ENCODE results near the gene PVALEF.

PVALEF gene

GRCh38 chr17:81181811-81182185 is 16.5 kb downstream of the PVALEF start:
- Histone ChIP-seq H3K9me3 (ENCODE audit: low read length) (no peaks in the 10 kb centered on the region), H3K4me1 (ENCODE audit: insufficient read depth, low read length) (no peaks in the 10 kb centered on the region), H3K27me3 (ENCODE audit: control insufficient read depth in 1 of 2, insufficient read depth in 2 of 2, low read length in 2 of 2) (peaks cover 0 to 5% of the 10 kb centered on the region in 2 donors), H3K4me3 (ENCODE audit: low read depth in 1 of 2, low read length in 2 of 2) (no peak overlapping the region), H3K27ac (ENCODE audit: low read depth, low read length) (no peak overlapping the region), H3K9ac (ENCODE audit: low read length) (no peak overlapping the region), H3K36me3 (ENCODE audit: insufficient read depth, low read length) (no peaks in the 10 kb centered on the region)

- Histone ChIP-seq H3K4me1 (ENCODE audit: insufficient read depth, low read length) (no peaks in the 10 kb centered on the region), H3K9me3 (ENCODE audit: low read length) (no peaks in the 10 kb centered on the region), H3K27ac (ENCODE audit: low read depth, low read length) (no peak overlapping the region), H3K27me3 (ENCODE audit: control insufficient read depth in 1 of 2, insufficient read depth in 2 of 2, low read length in 2 of 2) (peaks cover 0 to 5% of the 10 kb centered on the region in 2 donors), H3K9ac (ENCODE audit: low read length) (no peak overlapping the region), H3K4me3 (ENCODE audit: low read depth in 1 of 2, low read length in 2 of 2) (no peak overlapping the region), H3K36me3 (ENCODE audit: insufficient read depth, low read length) (no peaks in the 10 kb centered on the region)
Measured at GRCh38 chr17:81182596-81182995, 17.3 kb downstream of the PVALEF start.

DNA sequence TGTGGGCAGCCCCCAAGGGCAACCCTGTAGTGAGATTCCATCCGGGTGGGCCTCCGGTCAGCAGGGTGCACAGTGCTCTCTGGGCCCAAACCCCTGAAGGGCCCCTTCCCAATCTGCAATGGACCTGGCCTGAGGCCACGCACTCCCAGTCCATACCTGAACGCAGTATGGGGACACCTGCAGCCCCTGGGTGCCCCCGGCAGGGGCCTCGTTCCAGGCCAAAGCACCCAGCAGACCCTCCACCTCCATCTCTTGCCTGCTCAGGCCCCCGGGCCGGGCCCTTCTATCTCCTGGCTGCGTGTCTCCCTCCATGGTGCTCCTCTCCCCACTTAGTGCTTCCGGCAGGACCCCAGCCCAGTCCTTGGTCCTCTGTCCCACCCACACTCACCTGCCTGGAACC is 18.0 kb downstream of the PVALEF start:
- H3K9ac ChIP-seq (ENCODE audit: low read length): no peak overlapping the region
- no peak overlapping the region for H3K4me3 ChIP-seq (ENCODE audit: low read depth in 1 of 2, low read length in 2 of 2)
- peaks cover 0 to 5% of the 10 kb centered on the region in 2 donors for H3K27me3 ChIP-seq (ENCODE audit: control insufficient read depth in 1 of 2, insufficient read depth in 2 of 2, low read length in 2 of 2)
- H3K9me3 ChIP-seq (ENCODE audit: low read length): no peaks in the 10 kb centered on the region
- no peaks in the 10 kb centered on the region for H3K4me1 ChIP-seq (ENCODE audit: insufficient read depth, low read length)
- no peaks in the 10 kb centered on the region for H3K36me3 ChIP-seq (ENCODE audit: insufficient read depth, low read length)
- H3K27ac ChIP-seq (ENCODE audit: low read depth, low read length): no peak overlapping the region

DNA sequence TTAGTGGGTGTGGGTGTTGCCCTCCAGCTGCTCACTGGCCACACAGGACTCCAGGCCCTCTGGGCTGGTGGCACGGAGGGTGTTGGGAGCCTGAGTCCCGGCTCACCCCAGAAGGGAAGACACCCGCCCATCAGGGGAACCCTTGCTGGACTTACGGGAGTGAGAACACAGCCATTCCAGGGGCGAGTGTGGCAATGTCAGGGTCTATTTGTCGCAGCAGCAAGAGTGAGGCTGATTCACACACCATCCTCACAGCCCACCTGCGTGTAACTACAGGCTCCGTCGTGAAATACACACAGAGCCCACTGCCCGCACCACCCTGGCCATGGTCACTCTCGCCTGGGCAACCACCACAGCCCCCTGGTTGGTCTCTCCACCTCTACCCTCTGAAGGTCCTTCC is 18.5 kb downstream of the PVALEF start:
- Histone ChIP-seq H3K36me3 (ENCODE audit: insufficient read depth, low read length) (no peaks in the 10 kb centered on the region), H3K4me3 (ENCODE audit: low read depth in 1 of 2, low read length in 2 of 2) (no peak overlapping the region), H3K27ac (ENCODE audit: low read depth, low read length) (no peak overlapping the region), H3K27me3 (ENCODE audit: control insufficient read depth in 1 of 2, insufficient read depth in 2 of 2, low read length in 2 of 2) (peaks cover 0 to 5% of the 10 kb centered on the region in 2 donors), H3K9ac (ENCODE audit: low read length) (no peak overlapping the region), H3K4me1 (ENCODE audit: insufficient read depth, low read length) (no peaks in the 10 kb centered on the region), H3K9me3 (ENCODE audit: low read length) (no peaks in the 10 kb centered on the region)

- Histone ChIP-seq H3K9me3 (ENCODE audit: low read length) (no peaks in the 10 kb centered on the region), H3K4me3 (ENCODE audit: low read depth in 1 of 2, low read length in 2 of 2) (no peak overlapping the region), H3K27ac (ENCODE audit: low read depth, low read length) (no peak overlapping the region), H3K36me3 (ENCODE audit: insufficient read depth, low read length) (no peaks in the 10 kb centered on the region), H3K9ac (ENCODE audit: low read length) (no peak overlapping the region), H3K27me3 (ENCODE audit: control insufficient read depth in 1 of 2, insufficient read depth in 2 of 2, low read length in 2 of 2) (peaks cover 0 to 5% of the 10 kb centered on the region in 2 donors), H3K4me1 (ENCODE audit: insufficient read depth, low read length) (no peaks in the 10 kb centered on the region)
Measured at GRCh38 chr17:81184555-81184954, 19.2 kb downstream of the PVALEF start.

GRCh38 chr17:81186203-81186602 is 20.9 kb downstream of the PVALEF start:
- no peak overlapping the region for H3K27ac ChIP-seq (ENCODE audit: low read depth, low read length)
- H3K27me3 ChIP-seq (ENCODE audit: control insufficient read depth in 1 of 2, insufficient read depth in 2 of 2, low read length in 2 of 2): peaks cover 0 to 5% of the 10 kb centered on the region in 2 donors
- no peaks in the 10 kb centered on the region for H3K4me1 ChIP-seq (ENCODE audit: insufficient read depth, low read length)
- no peaks in the 10 kb centered on the region for H3K36me3 ChIP-seq (ENCODE audit: insufficient read depth, low read length)
- no peak overlapping the region for H3K9ac ChIP-seq (ENCODE audit: low read length)
- H3K4me3 ChIP-seq (ENCODE audit: low read depth in 1 of 2, low read length in 2 of 2): no peak overlapping the region
- H3K9me3 ChIP-seq (ENCODE audit: low read length): no peaks in the 10 kb centered on the region

GRCh38 chr17:81187120-81187519 is 21.8 kb downstream of the PVALEF start:
- Histone ChIP-seq H3K27me3 (ENCODE audit: control insufficient read depth in 1 of 2, insufficient read depth in 2 of 2, low read length in 2 of 2) (peaks cover 0 to 2% of the 10 kb centered on the region in 2 donors), H3K4me3 (ENCODE audit: low read depth in 1 of 2, low read length in 2 of 2) (no peak overlapping the region), H3K36me3 (ENCODE audit: insufficient read depth, low read length) (no peaks in the 10 kb centered on the region), H3K9ac (ENCODE audit: low read length) (no peak overlapping the region), H3K27ac (ENCODE audit: low read depth, low read length) (no peak overlapping the region), H3K9me3 (ENCODE audit: low read length) (no peaks in the 10 kb centered on the region), H3K4me1 (ENCODE audit: insufficient read depth, low read length) (no peaks in the 10 kb centered on the region)

GRCh38 chr17:81187586-81188490 is 22.5 kb downstream of the PVALEF start:
- no peak overlapping the region for H3K9ac ChIP-seq (ENCODE audit: low read length)
- H3K27me3 ChIP-seq (ENCODE audit: control insufficient read depth in 1 of 2, insufficient read depth in 2 of 2, low read length in 2 of 2): no peaks in the 10 kb centered on the region
- no peaks in the 10 kb centered on the region for H3K36me3 ChIP-seq (ENCODE audit: insufficient read depth, low read length)
- H3K27ac ChIP-seq (ENCODE audit: low read depth, low read length): no peak overlapping the region
- H3K4me3 ChIP-seq (ENCODE audit: low read depth in 1 of 2, low read length in 2 of 2): no peak overlapping the region
- no peaks in the 10 kb centered on the region for H3K4me1 ChIP-seq (ENCODE audit: insufficient read depth, low read length)
- H3K9me3 ChIP-seq (ENCODE audit: low read length): no peaks in the 10 kb centered on the region

DNA sequence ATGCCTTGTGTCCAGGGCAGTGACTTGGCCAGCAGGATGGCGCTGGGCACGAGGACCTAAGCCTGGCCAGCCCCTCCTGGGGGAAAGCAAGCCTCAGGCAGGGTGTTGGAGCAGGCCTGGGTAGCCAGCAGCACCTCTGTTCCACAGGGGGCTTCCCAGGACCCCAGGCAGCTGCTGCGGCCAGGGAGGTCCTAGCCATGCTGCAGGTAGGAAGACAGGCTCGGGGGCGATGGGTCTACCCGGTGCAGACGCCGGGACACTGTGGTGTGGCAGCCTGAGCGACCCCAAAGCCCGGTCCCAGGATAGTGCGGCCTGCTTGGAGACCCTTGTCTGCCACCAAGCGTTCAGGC is 23.2 kb downstream of the PVALEF start:
- no peaks in the 10 kb centered on the region for H3K27me3 ChIP-seq (ENCODE audit: control insufficient read depth in 1 of 2, insufficient read depth in 2 of 2, low read length in 2 of 2)
- no peaks in the 10 kb centered on the region for H3K36me3 ChIP-seq (ENCODE audit: insufficient read depth, low read length)
- no peaks in the 10 kb centered on the region for H3K9me3 ChIP-seq (ENCODE audit: low read length)
- no peaks in the 10 kb centered on the region for H3K4me1 ChIP-seq (ENCODE audit: insufficient read depth, low read length)
- no peak overlapping the region for H3K9ac ChIP-seq (ENCODE audit: low read length)
- no peak overlapping the region for H3K4me3 ChIP-seq (ENCODE audit: low read depth in 1 of 2, low read length in 2 of 2)
- H3K27ac ChIP-seq (ENCODE audit: low read depth, low read length): no peak overlapping the region

GRCh38 chr17:81189016-81189415 is 23.7 kb downstream of the PVALEF start:
- Histone ChIP-seq H3K9me3 (ENCODE audit: low read length) (no peaks in the 10 kb centered on the region), H3K9ac (ENCODE audit: low read length) (no peak overlapping the region), H3K27me3 (ENCODE audit: control insufficient read depth in 1 of 2, insufficient read depth in 2 of 2, low read length in 2 of 2) (no peaks in the 10 kb centered on the region), H3K4me3 (ENCODE audit: low read depth in 1 of 2, low read length in 2 of 2) (no peak overlapping the region), H3K4me1 (ENCODE audit: insufficient read depth, low read length) (no peaks in the 10 kb centered on the region), H3K27ac (ENCODE audit: low read depth, low read length) (no peak overlapping the region), H3K36me3 (ENCODE audit: insufficient read depth, low read length) (no peaks in the 10 kb centered on the region)

DNA sequence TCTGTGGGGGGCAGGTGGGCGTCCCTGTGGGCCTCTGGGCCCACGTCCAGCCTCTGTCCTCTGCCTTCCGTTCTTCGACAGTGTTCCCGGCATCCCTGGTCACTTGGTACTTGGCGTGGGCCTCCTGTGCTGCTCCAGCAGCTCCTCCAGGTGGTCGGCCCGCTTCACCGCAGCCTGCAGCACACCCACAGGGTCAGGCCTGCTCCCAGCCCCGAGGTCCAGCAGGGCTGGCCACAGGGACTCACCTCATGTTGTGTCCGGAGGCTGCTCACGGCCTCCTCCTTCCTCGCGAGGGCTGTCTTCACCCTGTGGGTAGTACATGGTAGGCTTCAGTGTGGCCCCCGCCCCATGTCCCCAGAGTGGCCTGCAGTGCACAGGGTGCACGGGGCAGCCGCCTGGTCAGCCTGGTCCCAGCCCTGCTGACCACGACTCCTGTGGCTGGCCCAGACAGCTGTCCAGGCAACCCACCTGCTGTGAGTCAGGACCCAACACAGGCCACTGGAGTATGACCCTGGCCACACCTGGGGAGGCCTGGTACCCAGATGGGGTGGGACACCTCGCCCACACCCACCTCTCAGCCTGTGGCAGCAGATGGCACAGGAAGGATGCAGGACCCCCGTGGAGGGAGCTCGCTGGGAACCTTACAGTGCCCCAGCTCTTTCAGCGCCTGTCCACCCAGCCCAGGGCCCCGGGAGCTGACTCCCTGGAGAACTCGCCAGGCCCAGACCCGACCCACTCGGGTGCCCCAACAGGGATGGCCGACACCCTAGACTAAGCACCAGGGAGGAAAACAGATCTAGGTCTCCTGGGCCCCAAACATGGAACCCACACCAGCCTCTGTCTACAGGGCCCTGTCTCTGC is 24.6 kb downstream of the PVALEF start:
- Histone ChIP-seq H3K27ac (ENCODE audit: low read depth, low read length) (no peak overlapping the region), H3K4me1 (ENCODE audit: insufficient read depth, low read length) (no peaks in the 10 kb centered on the region), H3K36me3 (ENCODE audit: insufficient read depth, low read length) (no peaks in the 10 kb centered on the region), H3K4me3 (ENCODE audit: low read depth in 1 of 2, low read length in 2 of 2) (no peak overlapping the region), H3K9me3 (ENCODE audit: low read length) (no peaks in the 10 kb centered on the region), H3K9ac (ENCODE audit: low read length) (no peak overlapping the region), H3K27me3 (ENCODE audit: control insufficient read depth in 1 of 2, insufficient read depth in 2 of 2, low read length in 2 of 2) (no peaks in the 10 kb centered on the region)

All from muscle layer of colon (tissue), 2 donors.